ENCODE data around the gene CTCF.

Gene CTCF

GRCh38 chr16:67652578-67653127, 90.3 kb downstream of the CTCF start:
- POLR2A ChIA-PET: no interaction called here
- no peak for TF ChIP-seq CTCF (IDR thresholded peaks at IDR 0.05; ENCODE audit: control extremely low read depth, extremely low read depth, low read depth, missing control alignments)

GRCh38 chr16:67653128-67653788, 90.9 kb downstream of the CTCF start:
- POLR2A ChIA-PET: no interaction called here
- CTCF ChIA-PET: interaction anchor here (1.1 to 3.2 kb wide), 3 partner anchors 106 to 132 kb away, joined by 3 to 17 read pairs (median 14); no protein-coding TSS in a partner anchor
- no peak for TF ChIP-seq CTCF (IDR thresholded peaks at IDR 0.05; ENCODE audit: control extremely low read depth, extremely low read depth, low read depth, missing control alignments)
- DNase-seq (ENCODE audit: extremely low spot score): no peak

More at GRCh38 chr16:67652578-67653127, 90.3 kb downstream of the CTCF start:
- CTCF ChIA-PET: interaction anchor here (0.9 to 3.2 kb wide), 6 partner anchors 9 to 172 kb away, joined by 3 to 17 read pairs (median 4); partner anchors contain the start of gene ATP6V0D1
- no peak for DNase-seq (ENCODE audit: extremely low spot score)

- no peak for DNase-seq (ENCODE audit: extremely low spot score)
- CTCF ChIA-PET: interaction anchor here (1.1 kb wide), 1 partner anchor 133 kb away, joined by 3 read pairs; no protein-coding TSS in a partner anchor
- no peak for TF ChIP-seq CTCF (IDR thresholded peaks at IDR 0.05; ENCODE audit: control extremely low read depth, extremely low read depth, low read depth, missing control alignments)
- POLR2A ChIA-PET: no interaction called here
Observed at GRCh38 chr16:67653789-67654402, 91.6 kb downstream of the CTCF start.

GRCh38 chr16:67654403-67654911, 92.1 kb downstream of the CTCF start:
- no peak for TF ChIP-seq CTCF (IDR thresholded peaks at IDR 0.05; ENCODE audit: control extremely low read depth, extremely low read depth, low read depth, missing control alignments)
- CTCF ChIA-PET: no interaction called here
- POLR2A ChIA-PET: no interaction called here
- DNase-seq (ENCODE audit: extremely low spot score): no peak

- CTCF ChIA-PET: interaction anchor here (8.9 to 18.5 kb wide), 2 partner anchors 10 to 127 kb away, joined by 89 to 357 read pairs; partner anchors contain the start of genes CARMIL2 and RIPOR1
- POLR2A ChIA-PET: no interaction called here
- no peak for TF ChIP-seq CTCF (IDR thresholded peaks at IDR 0.05; ENCODE audit: control extremely low read depth, extremely low read depth, low read depth, missing control alignments)
Observed at GRCh38 chr16:67655363-67655762, 93.0 kb downstream of the CTCF start.

GRCh38 chr16:67656344-67657016, 94.2 kb downstream of the CTCF start:
- ChIA-PET CTCF (interaction anchor here (0.7 to 18.5 kb wide), 5 partner anchors 11 to 128 kb away, joined by 3 to 357 read pairs (median 53); partner anchors contain the start of genes CARMIL2 and RIPOR1), POLR2A (no interaction called here)
- no peak for TF ChIP-seq CTCF (IDR thresholded peaks at IDR 0.05; ENCODE audit: control extremely low read depth, extremely low read depth, low read depth, missing control alignments)
- no peak for DNase-seq (ENCODE audit: extremely low spot score)

More at GRCh38 chr16:67655363-67655762, 93.0 kb downstream of the CTCF start:
- no peak for DNase-seq (ENCODE audit: extremely low spot score)
